ENCODE data around the gene HSPA1L.

Gene HSPA1L

GRCh38 chr6:31763619-31763940, 51.5 kb downstream of the HSPA1L start:
- DNase-seq = no peak

- DNase-seq = no peak
Measured at GRCh38 chr6:31762878-31763618, 52.0 kb downstream of the HSPA1L start.

GRCh38 chr6:31762356-31762755, 52.7 kb downstream of the HSPA1L start, which contains the start of gene SAPCD1:
Gene SAPCD1, plus strand, starts transcription at chr6:31762656. Its CDS starts 399 bp downstream, at chr6:31763055.
- DNase-seq = no peak

GRCh38 chr6:31761343-31761742, 53.7 kb downstream of the HSPA1L start:
- DNase-seq = no peak

GRCh38 chr6:31760790-31761189, 54.3 kb downstream of the HSPA1L start:
- no peak for DNase-seq

Measured in CD4-positive, alpha-beta T cell treated with Interleukin-21 for 1 hour (primary cell).